HepG2 (cell line): ENCODE data around the gene CDT1. TPM values are rescaled to one million over a fixed set of nuclear protein-coding genes. Genes with fewer than 3 reads are reported as not detected.

ENCODE experiments used
- CBX1 ChIP-seq: IDR thresholded peaks from one replicate; pipeline ENCODE4 v1.6.1; 2016; ENCODE audit warnings: antibody characterized with exemption, low read depth
- FOSL1 ChIP-seq: sonication (generic); formaldehyde crosslinking; IDR thresholded peaks from 2 replicates; pipeline ENCODE4 v1.9.0; 2021; ENCODE audit warnings: missing genetic modification reagents, borderline replicate concordance
- HDAC6 ChIP-seq: fragments of 200-600 bp; sonication (generic); IDR thresholded peaks from 2 replicates; pipeline ENCODE4 v1.7.0; 2017; ENCODE audit warnings: mild to moderate bottlenecking, antibody characterized with exemption, low read length, low read depth
- HNRNPLL ChIP-seq: fragments of 200-400 bp; formaldehyde crosslinking; IDR thresholded peaks from 2 replicates; pipeline ENCODE4 v1.6.1; 2017; ENCODE audit warnings: mild to moderate bottlenecking, low read depth, low read length; ENCODE audit not compliant: poor library complexity, severe bottlenecking
- JUND ChIP-seq: sonication (generic); formaldehyde crosslinking; IDR thresholded peaks from 2 replicates; pipeline ENCODE4 v1.8.0; 2022; ENCODE audit warnings: mild to moderate bottlenecking, missing genetic modification reagents
- MED1 ChIP-seq: sonication (generic); formaldehyde crosslinking; IDR thresholded peaks from 2 replicates; pipeline ENCODE4 v1.4.0; 2020; ENCODE audit warnings: missing genetic modification reagents
- NFIB ChIP-seq: sonication (generic); formaldehyde crosslinking; IDR thresholded peaks from 2 replicates; pipeline ENCODE4 v1.9.0; 2021; ENCODE audit warnings: missing genetic modification reagents, mild to moderate bottlenecking, borderline replicate concordance
- NONO ChIP-seq, 2 experiments: fragments of 450-650 bp in 1 of 2; sonication (generic) in 1 of 2; formaldehyde crosslinking in 1 of 2; IDR thresholded peaks in 1 of 2; conservative IDR thresholded peaks in 1 of 2; 2 replicates each; pipeline versions ENCODE4 v1.6.1 to v1.8.0; 2017 to 2022; ENCODE audit warnings: mild to moderate bottlenecking in 1 of 2, missing genetic modification reagents in 1 of 2, moderate library complexity in 1 of 2
- NPAS2 ChIP-seq: sonication (generic); formaldehyde crosslinking; IDR thresholded peaks from 2 replicates; pipeline ENCODE4 v1.8.0; 2022; ENCODE audit warnings: mild to moderate bottlenecking, missing genetic modification reagents, borderline replicate concordance
- ONECUT2 ChIP-seq: sonication (generic); formaldehyde crosslinking; IDR thresholded peaks from 2 replicates; pipeline ENCODE4 v1.4.0; 2020; ENCODE audit warnings: missing genetic modification reagents
- STAT6 ChIP-seq: sonication (generic); formaldehyde crosslinking; IDR thresholded peaks from 2 replicates; pipeline ENCODE4 v1.4.0; 2020; ENCODE audit warnings: missing genetic modification reagents, mild to moderate bottlenecking, borderline replicate concordance
- TARDBP ChIP-seq: sonication (generic); formaldehyde crosslinking; IDR thresholded peaks from 2 replicates; pipeline ENCODE4 v1.8.0; 2022; ENCODE audit warnings: mild to moderate bottlenecking, missing genetic modification reagents
- ZBTB2 ChIP-seq: sonication (generic); formaldehyde crosslinking; IDR thresholded peaks from 2 replicates; pipeline ENCODE4 v1.8.0; 2022; ENCODE audit warnings: low read depth, missing genetic modification reagents
- ZNF773 ChIP-seq: sonication (generic); formaldehyde crosslinking; IDR thresholded peaks from 2 replicates; pipeline ENCODE4 v1.4.0; 2020; ENCODE audit warnings: missing genetic modification reagents, borderline replicate concordance
- ZNF776 ChIP-seq: sonication (generic); formaldehyde crosslinking; IDR thresholded peaks from 2 replicates; pipeline ENCODE4 v1.4.0; 2020; ENCODE audit warnings: mild to moderate bottlenecking, missing genetic modification reagents
- ZNF780A ChIP-seq: sonication (generic); formaldehyde crosslinking; IDR thresholded peaks from 2 replicates; pipeline ENCODE4 v1.8.0; 2022; ENCODE audit warnings: mild to moderate bottlenecking, missing genetic modification reagents, moderate library complexity
- ZNF841 ChIP-seq: sonication (generic); formaldehyde crosslinking; IDR thresholded peaks from 2 replicates; pipeline ENCODE4 v1.8.1; 2023; ENCODE audit warnings: missing genetic modification reagents, borderline replicate concordance
- ZSCAN22 ChIP-seq: sonication (generic); formaldehyde crosslinking; IDR thresholded peaks from 2 replicates; pipeline ENCODE4 v1.4.0; 2020; ENCODE audit warnings: mild to moderate bottlenecking, missing genetic modification reagents
- ZSCAN31 ChIP-seq: sonication (generic); formaldehyde crosslinking; IDR thresholded peaks from 2 replicates; pipeline ENCODE4 v1.5.0; 2020; ENCODE audit warnings: low read depth, mild to moderate bottlenecking, missing genetic modification reagents
- polyA plus RNA-seq, 8 experiments: library from polyadenylated mRNA; depleted of rRNA in 3 of 8; stranded (reverse) in 7 of 8; unstranded in 1 of 8; fragments of >200 nt; fragmentation: Illumina TruSeq in 4 of 8; extraction: Trizol in 4 of 8; gene quantifications; 2 replicates each; pipeline versions ENCODE4 v1.2.1 to v1.2.3, GENCODE V29; 2011 to 2016; ENCODE audit warnings: low read depth in 4 of 8, missing spikeins in 1 of 8, mixed read lengths in 1 of 8; ENCODE audit not compliant: insufficient read depth in 1 of 8
- total RNA-seq, 5 experiments: library from RNA; depleted of rRNA; stranded (reverse); fragments of >200 nt; fragmentation: Illumina TruSeq; extraction: Trizol; gene quantifications; 2 replicates each; pipeline ENCODE4 v1.2.3, GENCODE V29; 2016; ENCODE audit warnings: low read depth in 1 of 5
- TF ChIP-seq, protein P1 (sequence below): IDR thresholded peaks from 2 replicates; pipeline ENCODE4 v1.6.1; 2018; ENCODE audit warnings: missing genetic modification reagents
- TF ChIP-seq, protein P2 (sequence below): sonication (generic); formaldehyde crosslinking; IDR thresholded peaks from 2 replicates; pipeline ENCODE4 v1.4.0; 2020; ENCODE audit warnings: missing genetic modification reagents, low read depth, mild to moderate bottlenecking, borderline replicate concordance
- TF ChIP-seq, protein P3 (sequence below): sonication (generic); IDR thresholded peaks from 2 replicates; pipeline ENCODE4 v1.6.1; 2016; ENCODE audit warnings: low read depth, borderline replicate concordance

The CDT1 gene
- total and polyA plus RNA-seq, 2 of the 13 experiments (the other 11 are each of a cell fraction or from before 2014, with no cell fraction given): 23.1 to 23.8 TPM

DNA sequence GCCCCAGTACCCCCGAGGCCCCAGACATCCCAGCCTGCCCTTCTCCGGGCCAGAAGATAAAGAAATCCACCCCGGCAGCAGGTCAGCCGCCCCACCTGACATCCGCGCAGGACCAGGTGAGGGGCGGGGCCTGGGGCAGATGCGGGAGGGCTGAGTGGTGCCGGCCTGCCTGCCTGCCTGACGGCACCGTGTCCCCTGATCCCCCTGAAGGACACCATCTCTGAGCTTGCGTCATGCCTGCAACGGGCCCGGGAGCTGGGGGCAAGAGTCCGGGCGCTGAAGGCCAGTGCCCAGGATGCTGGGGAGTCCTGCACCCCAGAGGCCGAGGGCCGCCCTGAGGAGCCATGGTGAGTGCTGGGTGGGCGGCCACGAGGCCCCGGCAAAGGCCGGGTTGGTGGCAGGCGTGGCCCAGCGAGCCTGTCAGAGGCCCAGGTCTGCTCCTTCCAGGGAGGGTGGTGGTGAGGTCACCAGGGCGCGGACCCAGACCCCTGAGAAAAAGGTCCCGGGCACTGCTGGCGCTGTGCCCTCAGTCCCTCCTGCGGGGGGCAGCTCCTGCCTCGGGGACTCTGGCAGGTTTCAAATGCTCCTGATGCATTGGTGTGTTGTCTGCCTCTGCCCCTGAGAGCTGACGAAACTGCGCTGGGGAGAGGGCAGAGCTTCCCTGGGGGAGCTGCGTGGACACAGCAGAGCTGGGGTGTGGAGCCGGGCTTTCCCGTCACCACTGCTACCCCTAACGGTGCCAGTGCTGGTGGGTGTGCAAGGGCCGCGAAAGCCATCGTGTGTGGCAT is 1.2 kb downstream of the CDT1 start (continued):
- no peak for TF ChIP-seq ONECUT2
- no peak for TF ChIP-seq FOSL1 (CRISPR knock-in tag)
- TF ChIP-seq ZNF776: peak; percentile 40; the same call in 1 of the 2 replicates
- no peak for TF ChIP-seq ZSCAN22 (CRISPR knock-in tag)
- TF ChIP-seq, protein P1, sequence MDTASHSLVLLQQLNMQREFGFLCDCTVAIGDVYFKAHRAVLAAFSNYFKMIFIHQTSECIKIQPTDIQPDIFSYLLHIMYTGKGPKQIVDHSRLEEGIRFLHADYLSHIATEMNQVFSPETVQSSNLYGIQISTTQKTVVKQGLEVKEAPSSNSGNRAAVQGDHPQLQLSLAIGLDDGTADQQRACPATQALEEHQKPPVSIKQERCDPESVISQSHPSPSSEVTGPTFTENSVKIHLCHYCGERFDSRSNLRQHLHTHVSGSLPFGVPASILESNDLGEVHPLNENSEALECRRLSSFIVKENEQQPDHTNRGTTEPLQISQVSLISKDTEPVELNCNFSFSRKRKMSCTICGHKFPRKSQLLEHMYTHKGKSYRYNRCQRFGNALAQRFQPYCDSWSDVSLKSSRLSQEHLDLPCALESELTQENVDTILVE (CRISPR knock-in tag): 0 out of 2 replicates have a peak, but pooled peaks have one; percentile 38
- TF ChIP-seq, protein P2, sequence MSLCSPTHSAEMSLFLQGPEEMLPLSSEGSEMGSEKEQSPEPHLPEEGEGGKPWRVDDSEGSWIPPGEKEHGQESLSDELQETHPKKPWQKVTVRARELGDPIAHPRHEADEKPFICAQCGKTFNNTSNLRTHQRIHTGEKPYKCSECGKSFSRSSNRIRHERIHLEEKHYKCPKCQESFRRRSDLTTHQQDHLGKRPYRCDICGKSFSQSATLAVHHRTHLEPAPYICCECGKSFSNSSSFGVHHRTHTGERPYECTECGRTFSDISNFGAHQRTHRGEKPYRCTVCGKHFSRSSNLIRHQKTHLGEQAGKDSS (CRISPR knock-in tag): 0 out of 2 replicates have a peak, but pooled peaks have one; percentile 74
- TF ChIP-seq ZNF773: no peak
- no peak for TF ChIP-seq NONO (IDR thresholded peaks at IDR 0.05)
- peak; percentile 70; the same call in 1 of the 2 replicates for TF ChIP-seq NONO (CRISPR knock-in tag; conservative IDR thresholded peaks at IDR 0.05)
- TF ChIP-seq TARDBP (CRISPR knock-in tag): no peak
- 0 out of 2 replicates have a peak, but pooled peaks have one; percentile 13 for TF ChIP-seq ZNF841 (CRISPR knock-in tag)
- TF ChIP-seq JUND: no peak
- TF ChIP-seq NPAS2 (CRISPR knock-in tag): no peak
- no peak for TF ChIP-seq ZSCAN31 (CRISPR knock-in tag)
- no peak for TF ChIP-seq CBX1
- no peak for TF ChIP-seq NFIB (CRISPR knock-in tag)
- no peak for TF ChIP-seq ZBTB2 (CRISPR knock-in tag)
- no peak for TF ChIP-seq STAT6 (CRISPR knock-in tag)
- TF ChIP-seq, protein P3, sequence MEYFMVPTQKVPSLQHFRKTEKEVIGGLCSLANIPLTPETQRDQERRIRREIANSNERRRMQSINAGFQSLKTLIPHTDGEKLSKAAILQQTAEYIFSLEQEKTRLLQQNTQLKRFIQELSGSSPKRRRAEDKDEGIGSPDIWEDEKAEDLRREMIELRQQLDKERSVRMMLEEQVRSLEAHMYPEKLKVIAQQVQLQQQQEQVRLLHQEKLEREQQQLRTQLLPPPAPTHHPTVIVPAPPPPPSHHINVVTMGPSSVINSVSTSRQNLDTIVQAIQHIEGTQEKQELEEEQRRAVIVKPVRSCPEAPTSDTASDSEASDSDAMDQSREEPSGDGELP: peak; percentile 48; the same call in 1 of the 2 replicates
- no peak for TF ChIP-seq ZNF780A
- TF ChIP-seq MED1: peak; percentile 39; the same call in 1 of the 2 replicates
- no peak for TF ChIP-seq HNRNPLL
- no peak for TF ChIP-seq HDAC6
